CD4-positive, alpha-beta memory T cell (primary cell): ENCODE data around the gene SYS1. TPM values are rescaled to one million over a fixed set of nuclear protein-coding genes. Genes with fewer than 3 reads are reported as not detected.

Experiments
- CTCF ChIA-PET: fragments of 350-600 bp; sonication (Branson Sonifier 250); formaldehyde crosslinking; loops from one replicate; lab custom pipeline; 2021; ENCODE audit warnings: inconsistent platforms; ENCODE audit not compliant: partially characterized antibody; lab: Charles Lee
- POLR2A ChIA-PET: fragments of 350-600 bp; sonication (Branson Sonifier 250); formaldehyde crosslinking; loops from one replicate; lab custom pipeline; 2021; ENCODE audit not compliant: partially characterized antibody; lab: Charles Lee
- DNase-seq, 5 donors: peaks; one replicate each; pipeline versions ENCODE4 v3.0.0 to v3.0.0-alpha.2; 2020 to 2022; ENCODE audit warnings: mixed read lengths in 1 of 5
- H3K27ac ChIP-seq: one replicate; pipeline ENCODE4 v1.7.0; 2013; ENCODE audit warnings: low read depth, low read length
- H3K27me3 ChIP-seq: 2 replicates; pipeline ENCODE4 v1.7.0; 2013; ENCODE audit warnings: mild to moderate bottlenecking, low read length, moderate library complexity; ENCODE audit not compliant: insufficient read depth
- H3K36me3 ChIP-seq: 2 replicates; pipeline ENCODE4 v1.7.0; 2013; ENCODE audit warnings: mild to moderate bottlenecking, low read length, moderate library complexity; ENCODE audit not compliant: insufficient read depth
- H3K4me1 ChIP-seq: 2 replicates; pipeline ENCODE4 v1.7.0; 2013; ENCODE audit warnings: mild to moderate bottlenecking, low read length, moderate library complexity; ENCODE audit not compliant: insufficient read depth
- H3K4me3 ChIP-seq, 2 donors: one replicate each; pipeline ENCODE4 v1.7.0; 2013; ENCODE audit warnings: low read length in 2 of 2, mild to moderate bottlenecking in 1 of 2
- H3K9me3 ChIP-seq, 2 donors: one replicate each; pipeline ENCODE4 v1.7.0; 2013; ENCODE audit warnings: low read length in 2 of 2, control low read depth in 1 of 2; ENCODE audit not compliant: control insufficient read depth in 1 of 2
- H3K27ac Mint-ChIP-seq, 7 donors: one replicate each; pipeline ENCODE4 v1.8.0; 2020 to 2021; ENCODE audit warnings: mixed read lengths in 7 of 7, mild to moderate bottlenecking in 6 of 7, inconsistent platforms in 3 of 7, moderate library complexity in 3 of 7
- H3K27me3 Mint-ChIP-seq, 2 donors: one replicate each; pipeline ENCODE4 v1.8.0; 2020 to 2021; ENCODE audit warnings: mixed read lengths in 2 of 2
- H3K36me3 Mint-ChIP-seq, 2 donors: one replicate each; pipeline ENCODE4 v1.8.0; 2020 to 2021; ENCODE audit warnings: mixed read lengths in 2 of 2, inconsistent platforms in 1 of 2, mild to moderate bottlenecking in 1 of 2
- H3K4me1 Mint-ChIP-seq, 4 donors: one replicate each; pipeline ENCODE4 v1.8.0; 2020 to 2021; ENCODE audit warnings: mixed read lengths in 4 of 4, mild to moderate bottlenecking in 1 of 4
- H3K4me3 Mint-ChIP-seq, 8 donors: one replicate each; pipeline ENCODE4 v1.8.0; 2020 to 2021; ENCODE audit warnings: mixed read lengths in 8 of 8, mild to moderate bottlenecking in 7 of 8, moderate library complexity in 6 of 8, inconsistent platforms in 3 of 8
- H3K9me3 Mint-ChIP-seq, 8 donors: one replicate each; pipeline ENCODE4 v1.8.0; 2020 to 2021; ENCODE audit warnings: mixed read lengths in 8 of 8, mild to moderate bottlenecking in 5 of 8, inconsistent platforms in 3 of 8, moderate library complexity in 1 of 8
- intact Hi-C: fragments of 100-400 bp; cut with micrococcal nuclease; formaldehyde crosslinking; loops from one replicate; pipeline ENCODE4 v1.15.1; 2023
- polyA plus RNA-seq, 2 donors: library from polyadenylated mRNA; unstranded; fragments of 300-500 nt; fragmentation: Illumina TruSeq; gene quantifications; one replicate each; pipeline ENCODE4 v1.2.3, GENCODE V29; 2021
- total RNA-seq, 2 experiments: library from RNA; stranded (reverse); gene quantifications; one replicate each; pipeline ENCODE4 v1.2.3, GENCODE V29; 2021

The SYS1 gene
- total and polyA plus RNA-seq, 4 experiments from 2014 or later = 24.7 to 56.6 (median 43.3) TPM

- Histone ChIP-seq H3K27ac (peak overlapping the region; percentile 58), H3K4me1 (peaks cover 19% of the 10 kb centered on the region), H3K4me3 (peak overlapping the region; percentile 49 to 79), H3K36me3 (no peaks in the 10 kb centered on the region), H3K9me3 (no peaks in the 10 kb centered on the region), H3K27me3 (no peaks in the 10 kb centered on the region)
- peak; percentile 32 to 47 (median 37) for DNase-seq
- Mint-ChIP-seq H3K4me1 (peaks cover 12 to 20% (median 15%) of the 10 kb centered on the region in 4 donors), H3K27ac (peak overlapping the region; percentile 19 to 91 (median 87)), H3K4me3 (peak overlapping the region; percentile 80 to 90 (median 84)), H3K9me3 (peaks cover 0 to 7% (median 0%) of the 10 kb centered on the region in 8 donors), H3K36me3 (peaks cover 13 to 18% of the 10 kb centered on the region in 2 donors), H3K27me3 (no peaks in the 10 kb centered on the region)
- ChIA-PET CTCF (interaction anchor here (0.9 to 2.0 kb wide), 8 partner anchors 9 to 112 kb away, joined by 3 to 12 read pairs (median 4); partner anchors contain the start of genes PIGT and SYS1), POLR2A (interaction anchor here (1.1 to 4.5 kb wide), 6 partner anchors 10 to 43 kb away, joined by 3 to 51 read pairs (median 12); partner anchors contain the start of genes PIGT and SYS1)
- intact Hi-C loops = loop anchor here (1.0 kb wide), 2 partner anchors 9 to 32 kb away; no protein-coding TSS in a partner anchor
Observed at GRCh38 chr20:45406260-45407066, 43.5 kb downstream of the SYS1 start.

- H3K9me3 Mint-ChIP-seq = peaks cover 0 to 2% (median 0%) of the 10 kb centered on the region in 8 donors
- peak overlapping the region; percentile 65 to 93 (median 88) for H3K27ac Mint-ChIP-seq
Observed at GRCh38 chr20:45407067-45407745, 44.2 kb downstream of the SYS1 start.

GRCh38 chr20:45407783-45408645 lies 45.1 kb downstream of the SYS1 start, which contains the start of gene DBNDD2:
DBNDD2 (plus strand) TSS chr20:45408289; CDS start chr20:45408468, 179 bp downstream.
- peak within 1 kb of the TSS; percentile 58 for H3K27ac ChIP-seq
- POLR2A ChIA-PET = interaction anchor here (1.0 to 4.5 kb wide), 5 partner anchors 8 to 45 kb away, joined by 3 to 51 read pairs (median 19); partner anchors contain the start of genes PIGT and SYS1

More at GRCh38 chr20:45407067-45407745, 44.2 kb downstream of the SYS1 start:
- Histone ChIP-seq H3K4me1 (peaks cover 19% of the 10 kb centered on the region), H3K27me3 (no peaks in the 10 kb centered on the region), H3K9me3 (no peaks in the 10 kb centered on the region), H3K27ac (peak overlapping the region; percentile 58), H3K4me3 (peak overlapping the region; percentile 36 to 79), H3K36me3 (no peaks in the 10 kb centered on the region)
- peaks cover 7 to 12% of the 10 kb centered on the region in 2 donors for H3K36me3 Mint-ChIP-seq
- H3K4me1 Mint-ChIP-seq = peaks cover 12 to 20% (median 15%) of the 10 kb centered on the region in 4 donors
- peak in 1 of 5 donors; percentile 45 for DNase-seq
- no peaks in the 10 kb centered on the region for H3K27me3 Mint-ChIP-seq
- intact Hi-C loops = loop anchor here (1.0 kb wide), 1 partner anchor 8 kb away; no protein-coding TSS in a partner anchor
- peak overlapping the region; percentile 78 to 90 (median 82) for H3K4me3 Mint-ChIP-seq
- ChIA-PET POLR2A (interaction anchor here (1.0 to 4.5 kb wide), 5 partner anchors 9 to 44 kb away, joined by 3 to 51 read pairs (median 19); partner anchors contain the start of genes PIGT and SYS1), CTCF (interaction anchor here (0.7 to 2.0 kb wide), 11 partner anchors 9 to 113 kb away, joined by 3 to 12 read pairs (median 3); partner anchors contain the start of genes PIGT and SYS1)

GRCh38 chr20:45408646-45409213 lies 45.8 kb downstream of the SYS1 start:
- CTCF ChIA-PET = interaction anchor here (0.9 to 1.1 kb wide), 2 partner anchors 21 to 35 kb away, joined by 3 read pairs; no protein-coding TSS in a partner anchor

More at GRCh38 chr20:45407783-45408645, 45.1 kb downstream of the SYS1 start, which contains the start of gene DBNDD2:
- H3K27me3 ChIP-seq = no peaks in the 10 kb centered on the region
- peaks cover 3 to 12% of the 10 kb centered on the region in 2 donors for H3K36me3 Mint-ChIP-seq
- intact Hi-C loops = loop anchor here (1.0 kb wide), 1 partner anchor 7 kb away; no protein-coding TSS in a partner anchor
- DNase-seq = peak in 1 of 5 donors; percentile 44
- peak within 1 kb of the TSS; percentile 65 to 93 (median 81) for H3K27ac Mint-ChIP-seq
- H3K4me3 Mint-ChIP-seq = peak within 1 kb of the TSS; percentile 78 to 90 (median 82)
- H3K4me3 ChIP-seq = peak within 1 kb of the TSS in 1 of 2 donors; percentile 79
- peaks cover 19% of the 10 kb centered on the region for H3K4me1 ChIP-seq
- peaks cover 12 to 20% (median 15%) of the 10 kb centered on the region in 4 donors for H3K4me1 Mint-ChIP-seq
- H3K9me3 Mint-ChIP-seq = no peaks in the 10 kb centered on the region
- CTCF ChIA-PET = interaction anchor here (0.7 to 2.0 kb wide), 7 partner anchors 8 to 47 kb away, joined by 3 to 12 read pairs (median 3); partner anchors contain the start of genes PIGT and SYS1
- no peaks in the 10 kb centered on the region for H3K27me3 Mint-ChIP-seq
- H3K9me3 ChIP-seq = no peaks in the 10 kb centered on the region
- no peaks in the 10 kb centered on the region for H3K36me3 ChIP-seq

GRCh38 chr20:45409521-45410272 lies 46.7 kb downstream of the SYS1 start:
- no peaks in the 10 kb centered on the region for H3K27me3 ChIP-seq
- ChIA-PET POLR2A (interaction anchor here (0.8 to 1.6 kb wide), 2 partner anchors 36 to 42 kb away, joined by 3 to 4 read pairs; no protein-coding TSS in a partner anchor), CTCF (interaction anchor here (1.6 to 1.8 kb wide), 2 partner anchors 33 to 36 kb away, joined by 4 to 6 read pairs; no protein-coding TSS in a partner anchor)
- intact Hi-C loops = no loop called here
- H3K27me3 Mint-ChIP-seq = no peaks in the 10 kb centered on the region
- no peak overlapping the region for H3K4me3 ChIP-seq
- no peaks in the 10 kb centered on the region for H3K9me3 Mint-ChIP-seq
- H3K36me3 Mint-ChIP-seq = peaks cover 3 to 12% of the 10 kb centered on the region in 2 donors
- no peak overlapping the region for H3K4me3 Mint-ChIP-seq
- peak overlapping the region in 2 of 7 donors; percentile 39 to 50 for H3K27ac Mint-ChIP-seq
- H3K36me3 ChIP-seq = no peaks in the 10 kb centered on the region
- H3K9me3 ChIP-seq = no peaks in the 10 kb centered on the region
- DNase-seq = no peak
- peaks cover 13 to 23% (median 15%) of the 10 kb centered on the region in 4 donors for H3K4me1 Mint-ChIP-seq
- no peak overlapping the region for H3K27ac ChIP-seq
- H3K4me1 ChIP-seq = peaks cover 19% of the 10 kb centered on the region

More at GRCh38 chr20:45408646-45409213, 45.8 kb downstream of the SYS1 start:
- no peak overlapping the region for H3K4me3 ChIP-seq
- DNase-seq = no peak
- H3K9me3 ChIP-seq = no peaks in the 10 kb centered on the region
- no peaks in the 10 kb centered on the region for H3K9me3 Mint-ChIP-seq
- intact Hi-C loops = no loop called here
- peaks cover 19% of the 10 kb centered on the region for H3K4me1 ChIP-seq
- POLR2A ChIA-PET = no interaction called here
- H3K36me3 ChIP-seq = no peaks in the 10 kb centered on the region
- peak overlapping the region in 4 of 8 donors; percentile 17 to 82 (median 51) for H3K4me3 Mint-ChIP-seq
- H3K36me3 Mint-ChIP-seq = peaks cover 3 to 12% of the 10 kb centered on the region in 2 donors
- H3K27ac Mint-ChIP-seq = peak overlapping the region in 6 of 7 donors; percentile 25 to 93 (median 61)
- no peaks in the 10 kb centered on the region for H3K27me3 ChIP-seq
- no peak overlapping the region for H3K27ac ChIP-seq
- H3K4me1 Mint-ChIP-seq = peaks cover 14 to 20% (median 16%) of the 10 kb centered on the region in 4 donors
- no peaks in the 10 kb centered on the region for H3K27me3 Mint-ChIP-seq
